Bronchial epithelial cell (primary cell): Measurements from ENCODE around the gene SFXN5. TPM values are rescaled to one million over a fixed set of nuclear protein-coding genes. Genes with fewer than 3 reads are reported as not detected.

Experiments used
- DNase-seq: peaks from one replicate; pipeline ENCODE4 v3.0.0-alpha.2; 2010; ENCODE audit warnings: low read depth
- FAIRE-seq: peaks from 2 replicates; lab custom pipeline; 2011; peaks lifted over from hg19 to GRCh38; lab: Jason Lieb, UNC
- H3K27me3 ChIP-seq: 2 replicates; pipeline ENCODE4 v1.5.1; 2011; ENCODE audit warnings: low read length; ENCODE audit not compliant: control insufficient read depth, insufficient read depth
- H3K36me3 ChIP-seq: 2 replicates; pipeline ENCODE4 v1.5.1; 2011; ENCODE audit warnings: low read length; ENCODE audit not compliant: control insufficient read depth, insufficient read depth
- H3K4me3 ChIP-seq: 2 replicates; pipeline ENCODE4 v1.5.1; 2011; ENCODE audit warnings: mild to moderate bottlenecking, low read depth, low read length, control low read depth
- total RNA-seq: library from RNA; depleted of rRNA; stranded (reverse); fragments of >200 nt; gene quantifications from 2 replicates; pipeline ENCODE4 v1.2.1, GENCODE V29; 2014
- TF ChIP-seq, protein P1 (sequence below): IDR thresholded peaks from 2 replicates; pipeline ENCODE4 v1.5.1; 2011; ENCODE audit warnings: mild to moderate bottlenecking, moderate library complexity, low read length, control low read depth, inconsistent platforms; ENCODE audit not compliant: insufficient read depth, severe bottlenecking

The SFXN5 gene
- total RNA-seq, 1 donor from 2014 or later = 5.3 TPM

DNA sequence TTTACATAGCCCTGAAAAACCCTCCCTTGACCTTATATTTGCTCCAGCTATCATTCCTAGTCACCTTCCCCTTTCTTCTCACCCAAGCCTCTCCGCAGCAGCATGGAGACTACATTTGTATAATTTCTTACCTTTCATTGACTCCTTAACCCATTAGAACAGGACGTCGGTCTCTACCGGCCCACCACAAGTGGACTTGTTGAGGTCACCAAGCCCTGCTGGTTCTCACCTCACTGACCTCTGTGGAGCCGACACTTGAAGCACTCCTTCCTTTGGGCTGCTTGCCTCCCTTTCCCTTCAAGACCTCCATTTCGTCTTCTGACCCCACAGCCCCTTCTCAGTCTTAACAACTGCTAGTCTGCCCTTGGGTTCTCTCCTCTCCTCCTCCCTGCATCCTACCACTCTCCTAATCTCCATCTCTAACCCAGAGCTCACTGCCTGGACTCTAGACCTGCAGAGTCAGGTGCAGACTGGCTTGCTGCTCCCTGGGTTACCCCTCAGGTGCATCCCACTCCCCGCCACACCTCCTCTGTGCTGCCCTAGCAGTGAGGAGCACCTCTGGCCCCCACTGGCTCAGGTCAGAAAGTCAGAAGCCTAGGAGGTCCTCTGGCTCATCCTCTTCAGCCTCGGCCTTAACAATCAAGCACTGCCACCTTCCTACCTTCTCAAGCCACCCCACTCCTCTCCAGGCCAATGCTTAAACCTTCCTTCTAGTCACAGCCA lies 5.3 kb upstream of the SFXN5 start:
- DNase-seq (no peak), FAIRE-seq (peak; percentile 68)
- Histone ChIP-seq H3K36me3 (peaks cover 20% of the 10 kb centered on the region), H3K4me3 (no peak overlapping the region), H3K27me3 (no peaks in the 10 kb centered on the region)
- TF ChIP-seq, protein P1, sequence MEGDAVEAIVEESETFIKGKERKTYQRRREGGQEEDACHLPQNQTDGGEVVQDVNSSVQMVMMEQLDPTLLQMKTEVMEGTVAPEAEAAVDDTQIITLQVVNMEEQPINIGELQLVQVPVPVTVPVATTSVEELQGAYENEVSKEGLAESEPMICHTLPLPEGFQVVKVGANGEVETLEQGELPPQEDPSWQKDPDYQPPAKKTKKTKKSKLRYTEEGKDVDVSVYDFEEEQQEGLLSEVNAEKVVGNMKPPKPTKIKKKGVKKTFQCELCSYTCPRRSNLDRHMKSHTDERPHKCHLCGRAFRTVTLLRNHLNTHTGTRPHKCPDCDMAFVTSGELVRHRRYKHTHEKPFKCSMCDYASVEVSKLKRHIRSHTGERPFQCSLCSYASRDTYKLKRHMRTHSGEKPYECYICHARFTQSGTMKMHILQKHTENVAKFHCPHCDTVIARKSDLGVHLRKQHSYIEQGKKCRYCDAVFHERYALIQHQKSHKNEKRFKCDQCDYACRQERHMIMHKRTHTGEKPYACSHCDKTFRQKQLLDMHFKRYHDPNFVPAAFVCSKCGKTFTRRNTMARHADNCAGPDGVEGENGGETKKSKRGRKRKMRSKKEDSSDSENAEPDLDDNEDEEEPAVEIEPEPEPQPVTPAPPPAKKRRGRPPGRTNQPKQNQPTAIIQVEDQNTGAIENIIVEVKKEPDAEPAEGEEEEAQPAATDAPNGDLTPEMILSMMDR = no peak

DNA sequence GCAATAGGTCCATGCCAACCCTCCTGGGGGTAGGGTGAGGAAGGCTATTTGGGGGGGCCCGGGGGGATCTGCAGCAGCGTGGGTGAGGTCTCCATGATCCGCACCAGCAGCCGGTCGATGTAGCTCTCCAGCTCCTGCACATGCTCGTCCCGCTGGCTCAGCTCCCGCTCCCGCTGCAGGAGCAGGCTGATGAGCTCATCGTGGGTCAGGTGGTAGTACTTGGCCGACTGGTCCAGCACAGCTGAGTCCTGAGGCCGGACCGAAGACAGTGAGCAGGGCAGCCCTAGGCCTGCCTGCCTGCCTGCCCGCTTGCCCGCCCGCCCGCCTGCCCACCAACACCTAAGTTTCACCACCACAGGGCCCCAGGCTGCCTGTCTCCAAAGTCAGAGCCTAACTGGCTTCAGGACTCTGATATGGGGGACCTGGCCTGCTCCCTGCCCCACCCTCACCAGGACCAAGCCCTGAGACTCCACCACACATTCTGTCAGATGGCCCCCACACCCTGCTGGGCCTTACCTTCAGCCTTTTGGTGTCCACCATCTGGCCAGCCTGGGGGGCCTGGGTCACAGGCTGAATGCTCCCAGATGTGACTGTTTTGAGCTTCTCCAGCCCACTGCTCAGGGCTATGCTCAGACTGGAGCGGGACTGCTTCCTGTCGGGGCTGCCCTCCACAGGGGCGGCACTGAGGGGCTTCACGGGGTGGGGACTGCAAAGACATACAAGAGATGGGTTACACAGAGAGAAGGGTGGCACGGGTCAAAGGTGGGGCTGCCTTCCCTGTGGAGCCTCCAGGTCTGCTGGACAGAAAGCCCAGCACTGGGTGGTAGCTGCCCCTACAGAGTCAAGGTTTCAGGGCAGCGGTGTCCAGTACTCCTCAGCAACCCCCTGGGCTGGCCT lies 4.2 kb upstream of the SFXN5 start:
- Histone ChIP-seq H3K36me3 (peaks cover 18% of the 10 kb centered on the region), H3K27me3 (no peaks in the 10 kb centered on the region), H3K4me3 (no peak overlapping the region)
- DNase-seq (no peak), FAIRE-seq (no peak)
- TF ChIP-seq, protein P1 = no peak

GRCh38 chr2:73074110-73075069 lies 2.9 kb upstream of the SFXN5 start:
- TF ChIP-seq, protein P1 = no peak
- no peak for DNase-seq
- Histone ChIP-seq H3K27me3 (no peaks in the 10 kb centered on the region), H3K36me3 (peaks cover 11% of the 10 kb centered on the region), H3K4me3 (no peak overlapping the region)
- FAIRE-seq = no peak

DNA sequence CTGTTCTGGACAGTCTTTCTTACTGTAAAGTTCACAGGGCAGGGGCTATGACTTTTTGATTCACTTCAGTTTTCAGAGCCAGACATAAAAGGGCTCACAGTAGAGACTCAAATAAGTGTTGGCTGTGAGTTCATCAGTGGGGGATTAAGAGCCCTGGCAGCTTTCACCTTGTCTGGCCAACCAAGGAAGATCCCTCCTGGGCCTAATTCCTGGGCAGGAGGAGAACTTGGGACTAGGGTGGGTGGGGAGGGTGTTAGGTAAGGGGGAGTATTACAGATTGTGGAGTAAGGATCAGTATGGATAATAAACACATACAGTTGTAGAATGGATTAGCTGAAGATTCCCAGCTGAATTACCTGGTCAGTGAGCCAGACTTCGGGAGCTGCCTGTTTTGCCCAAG lies 904 bp upstream of the SFXN5 start:
- Histone ChIP-seq H3K4me3 (peak overlapping the region; percentile 78), H3K27me3 (no peaks in the 10 kb centered on the region), H3K36me3 (peaks cover 5% of the 10 kb centered on the region)
- TF ChIP-seq, protein P1 = no peak
- no peak for FAIRE-seq
- DNase-seq = no peak

DNA sequence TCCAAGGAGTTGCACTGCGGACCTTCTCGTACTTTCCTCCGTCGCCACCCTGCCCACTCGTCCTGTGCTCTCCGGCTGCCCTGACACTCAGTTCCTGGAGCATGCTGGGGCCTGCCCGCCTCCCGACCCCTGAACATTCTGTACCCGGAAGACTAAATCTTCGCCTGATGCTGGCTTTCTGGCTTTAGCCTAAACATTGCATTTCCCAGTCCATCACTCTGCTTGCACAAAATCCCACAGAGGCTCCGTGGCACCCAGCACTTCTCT lies 550 bp upstream of the SFXN5 start:
- TF ChIP-seq, protein P1 = no peak
- no peak for FAIRE-seq
- DNase-seq = peak; percentile 37
- peak overlapping the region; percentile 78 for H3K4me3 ChIP-seq
- peaks cover 5% of the 10 kb centered on the region for H3K36me3 ChIP-seq
- no peaks in the 10 kb centered on the region for H3K27me3 ChIP-seq
